ENCODE measurements around the gene WDR33.

DNA sequence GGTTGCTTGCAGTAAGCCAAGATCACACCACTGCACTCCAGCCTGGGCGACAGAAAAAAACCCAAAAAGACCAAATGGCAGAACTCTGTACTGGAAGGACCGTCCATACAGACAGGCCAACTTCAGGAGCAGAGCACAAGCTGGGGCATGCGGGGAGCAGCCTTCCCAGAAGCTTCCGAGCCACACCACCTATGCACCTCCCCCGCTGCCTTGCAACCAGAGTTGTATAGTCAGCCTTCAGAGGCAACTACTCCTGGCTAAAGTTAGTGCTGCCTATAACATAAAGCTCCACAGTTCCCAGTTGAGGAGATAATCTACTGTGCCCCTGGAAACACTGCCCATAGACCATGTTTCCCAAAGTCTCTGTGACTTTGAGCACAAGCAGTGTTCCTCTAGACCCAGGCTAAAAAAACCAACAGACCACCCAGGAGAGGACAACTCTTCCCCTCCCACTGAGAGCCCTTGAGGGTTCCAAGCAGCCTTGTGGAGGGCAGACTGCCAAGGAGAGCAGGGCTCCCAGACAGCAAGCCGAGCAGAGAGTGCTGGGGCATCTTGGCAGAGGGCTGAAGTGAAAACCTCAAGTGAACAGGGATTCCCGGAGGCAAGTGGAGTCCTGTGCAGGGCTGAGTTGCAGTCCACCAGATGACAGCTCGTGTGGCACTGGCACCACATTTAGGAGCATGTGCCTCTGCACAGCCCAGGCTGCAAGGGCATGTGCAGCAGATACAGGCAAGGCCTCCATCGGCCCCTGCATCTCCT is 102.9 kb downstream of the WDR33 start:
- TF ChIP-seq ZNF24 (IDR thresholded peaks at IDR 0.05) (no peak), HMG20B (CRISPR knock-in tag; conservative IDR thresholded peaks at IDR 0.05) (no peak), ZNF670 (CRISPR knock-in tag; IDR thresholded peaks at IDR 0.05; ENCODE audit: borderline replicate concordance) (no peak), ATF7 (IDR thresholded peaks at IDR 0.05) (no peak), ATF7 (CRISPR knock-in tag; IDR thresholded peaks at IDR 0.05) (no peak), RNF219 (CRISPR knock-in tag; IDR thresholded peaks at IDR 0.05) (no peak), JUN (CRISPR knock-in tag; IDR thresholded peaks at IDR 0.05) (no peak)
- TF ChIP-seq, protein P1, sequence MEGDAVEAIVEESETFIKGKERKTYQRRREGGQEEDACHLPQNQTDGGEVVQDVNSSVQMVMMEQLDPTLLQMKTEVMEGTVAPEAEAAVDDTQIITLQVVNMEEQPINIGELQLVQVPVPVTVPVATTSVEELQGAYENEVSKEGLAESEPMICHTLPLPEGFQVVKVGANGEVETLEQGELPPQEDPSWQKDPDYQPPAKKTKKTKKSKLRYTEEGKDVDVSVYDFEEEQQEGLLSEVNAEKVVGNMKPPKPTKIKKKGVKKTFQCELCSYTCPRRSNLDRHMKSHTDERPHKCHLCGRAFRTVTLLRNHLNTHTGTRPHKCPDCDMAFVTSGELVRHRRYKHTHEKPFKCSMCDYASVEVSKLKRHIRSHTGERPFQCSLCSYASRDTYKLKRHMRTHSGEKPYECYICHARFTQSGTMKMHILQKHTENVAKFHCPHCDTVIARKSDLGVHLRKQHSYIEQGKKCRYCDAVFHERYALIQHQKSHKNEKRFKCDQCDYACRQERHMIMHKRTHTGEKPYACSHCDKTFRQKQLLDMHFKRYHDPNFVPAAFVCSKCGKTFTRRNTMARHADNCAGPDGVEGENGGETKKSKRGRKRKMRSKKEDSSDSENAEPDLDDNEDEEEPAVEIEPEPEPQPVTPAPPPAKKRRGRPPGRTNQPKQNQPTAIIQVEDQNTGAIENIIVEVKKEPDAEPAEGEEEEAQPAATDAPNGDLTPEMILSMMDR (CRISPR knock-in tag; IDR thresholded peaks at IDR 0.05), result no peak
- TF ChIP-seq, protein P2, sequence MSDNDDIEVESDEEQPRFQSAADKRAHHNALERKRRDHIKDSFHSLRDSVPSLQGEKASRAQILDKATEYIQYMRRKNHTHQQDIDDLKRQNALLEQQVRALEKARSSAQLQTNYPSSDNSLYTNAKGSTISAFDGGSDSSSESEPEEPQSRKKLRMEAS (IDR thresholded peaks at IDR 0.05), result no peak
